Gastrocnemius medialis (tissue), 4 donors: ENCODE data around the gene CCND1. TPM values are rescaled to one million over a fixed set of nuclear protein-coding genes. Genes with fewer than 3 reads are reported as not detected.

Experiments
- ATAC-seq, 2 donors: fragments of 150-250 bp; one replicate each; pipeline ENCODE4 v1.9.1; 2016
- DNase-seq, 2 donors: peaks; one replicate each; pipeline ENCODE4 v3.0.0-alpha.2; 2019
- H3K27ac ChIP-seq, 4 donors: fragments of 200-600 bp; sonication (generic); 1 replicate in 1 of 4; 2 replicates in 3 of 4; pipeline ENCODE4 v1.5.1; 2016 to 2018; ENCODE audit warnings: mild to moderate bottlenecking in 2 of 4, moderate library complexity in 1 of 4
- H3K27me3 ChIP-seq, 3 donors: fragments of 200-600 bp; sonication (generic) in 2 of 3; 1 replicate in 1 of 3; 2 replicates in 2 of 3; pipeline versions ENCODE4 v1.5.1 to v1.6.0; 2016 to 2019; ENCODE audit warnings: mild to moderate bottlenecking in 1 of 3, moderate library complexity in 1 of 3
- H3K36me3 ChIP-seq, 2 donors: fragments of 200-600 bp; sonication (generic) in 1 of 2; one replicate each; pipeline ENCODE4 v1.5.1; 2017 to 2018
- H3K4me1 ChIP-seq, 2 donors: fragments of 200-600 bp; sonication (generic) in 1 of 2; one replicate each; pipeline ENCODE4 v1.5.1; 2016 to 2017; ENCODE audit warnings: mild to moderate bottlenecking in 2 of 2
- H3K4me3 ChIP-seq, 4 donors: fragments of 200-600 bp; sonication (generic) in 3 of 4; 1 replicate in 1 of 4; 2 replicates in 3 of 4; pipeline ENCODE4 v1.5.1; 2016 to 2019; ENCODE audit warnings: mild to moderate bottlenecking in 2 of 4
- H3K9me3 ChIP-seq, 3 donors: fragments of 200-600 bp; sonication (generic) in 2 of 3; 1 replicate in 1 of 3; 2 replicates in 2 of 3; pipeline ENCODE4 v1.5.1; 2016 to 2019
- POLR2A ChIP-seq, 2 donors: fragments of 450-650 bp; IDR thresholded peaks; one replicate each; pipeline ENCODE4 v1.6.1; 2017; ENCODE audit warnings: antibody characterized with exemption in 2 of 2, mild to moderate bottlenecking in 2 of 2, moderate library complexity in 2 of 2
- in situ Hi-C, 4 donors: fragments of 200-750 bp; cut with MboI; loops; one replicate each; pipeline versions ENCODE4 v1.15.0 to v1.8.0; 2017; ENCODE audit warnings: low sequenced_read_pairs in 4 of 4
- intact Hi-C: fragments of 100-400 bp; cut with DNase I; formaldehyde crosslinking; loops from one replicate; pipeline ENCODE4 v1.15.1; 2023; ENCODE audit warnings: low total_unique reads
- total RNA-seq, 4 donors: library from RNA; depleted of rRNA; stranded (reverse); fragments of >200 nt; gene quantifications; one replicate each; pipeline versions ENCODE4 v1.1.0 to v1.2.3, GENCODE V29; 2016
- TF ChIP-seq, protein P1 (sequence below), 5 experiments: fragments of 450-650 bp in 3 of 5; fragments of 200-600 bp in 2 of 5; sonication (generic) in 2 of 5; IDR thresholded peaks in 4 of 5; conservative IDR thresholded peaks in 1 of 5; 1 replicate in 4 of 5; 2 replicates in 1 of 5; pipeline ENCODE4 v1.5.1; 2016 to 2019; ENCODE audit warnings: antibody characterized with exemption in 5 of 5, mild to moderate bottlenecking in 3 of 5, moderate library complexity in 3 of 5

CCND1 gene
- total RNA-seq, 4 donors from 2014 or later: 1.3 to 4.6 (median 3.2) TPM

DNA sequence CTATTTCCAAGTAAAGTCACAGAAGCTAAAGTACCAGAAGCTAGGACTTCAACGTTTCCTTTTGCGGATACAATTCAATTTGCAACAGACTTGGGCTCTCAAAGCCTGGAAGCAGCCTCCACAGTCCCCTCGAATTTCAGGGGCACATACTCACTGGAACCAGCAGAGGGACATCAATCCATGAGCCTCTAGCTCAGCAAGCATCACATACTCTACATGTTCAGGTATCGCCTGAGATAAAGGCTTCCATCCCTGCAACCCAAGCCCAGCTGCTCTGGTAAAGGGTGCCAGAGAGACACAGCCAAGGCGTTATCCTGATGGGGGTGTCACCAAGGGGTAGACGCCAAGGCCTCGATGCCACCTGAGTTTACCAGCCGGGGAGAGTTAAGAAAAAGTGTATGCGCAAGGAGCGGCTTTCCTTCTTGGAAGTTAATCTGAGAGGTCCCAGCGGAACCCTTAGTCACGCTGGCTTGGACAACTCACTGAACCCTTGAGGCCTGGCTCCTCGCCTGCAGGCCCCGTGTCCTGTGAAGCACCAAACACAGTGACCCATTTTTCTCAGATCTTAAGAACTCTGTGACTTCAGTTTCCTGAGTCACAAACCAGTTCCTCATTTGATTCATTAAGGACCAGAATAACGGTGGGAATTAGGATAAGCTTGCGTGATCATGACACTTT is 21.2 kb downstream of the CCND1 start:
- no peaks in the 10 kb centered on the region for H3K27me3 ChIP-seq
- TF ChIP-seq POLR2A (IDR thresholded peaks at IDR 0.05): no peak
- TF ChIP-seq, protein P1, sequence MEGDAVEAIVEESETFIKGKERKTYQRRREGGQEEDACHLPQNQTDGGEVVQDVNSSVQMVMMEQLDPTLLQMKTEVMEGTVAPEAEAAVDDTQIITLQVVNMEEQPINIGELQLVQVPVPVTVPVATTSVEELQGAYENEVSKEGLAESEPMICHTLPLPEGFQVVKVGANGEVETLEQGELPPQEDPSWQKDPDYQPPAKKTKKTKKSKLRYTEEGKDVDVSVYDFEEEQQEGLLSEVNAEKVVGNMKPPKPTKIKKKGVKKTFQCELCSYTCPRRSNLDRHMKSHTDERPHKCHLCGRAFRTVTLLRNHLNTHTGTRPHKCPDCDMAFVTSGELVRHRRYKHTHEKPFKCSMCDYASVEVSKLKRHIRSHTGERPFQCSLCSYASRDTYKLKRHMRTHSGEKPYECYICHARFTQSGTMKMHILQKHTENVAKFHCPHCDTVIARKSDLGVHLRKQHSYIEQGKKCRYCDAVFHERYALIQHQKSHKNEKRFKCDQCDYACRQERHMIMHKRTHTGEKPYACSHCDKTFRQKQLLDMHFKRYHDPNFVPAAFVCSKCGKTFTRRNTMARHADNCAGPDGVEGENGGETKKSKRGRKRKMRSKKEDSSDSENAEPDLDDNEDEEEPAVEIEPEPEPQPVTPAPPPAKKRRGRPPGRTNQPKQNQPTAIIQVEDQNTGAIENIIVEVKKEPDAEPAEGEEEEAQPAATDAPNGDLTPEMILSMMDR (IDR thresholded peaks at IDR 0.05 in 4 of 5, conservative IDR thresholded peaks at IDR 0.05 in 1 of 5): no peak
- no peak for ATAC-seq
- no peaks in the 10 kb centered on the region for H3K9me3 ChIP-seq
- in situ Hi-C loops (loop anchor here in 1 of 4 donors (25.0 kb wide), 1 partner anchor 550 kb away; no protein-coding TSS in a partner anchor), intact Hi-C loops (no loop called here)
- H3K27ac ChIP-seq: no peak overlapping the region
- H3K36me3 ChIP-seq: peaks cover 0 to 31% of the 10 kb centered on the region in 2 donors
- DNase-seq: peak in 1 of 2 donors; percentile 43
- H3K4me1 ChIP-seq: no peaks in the 10 kb centered on the region
- no peak overlapping the region for H3K4me3 ChIP-seq

DNA sequence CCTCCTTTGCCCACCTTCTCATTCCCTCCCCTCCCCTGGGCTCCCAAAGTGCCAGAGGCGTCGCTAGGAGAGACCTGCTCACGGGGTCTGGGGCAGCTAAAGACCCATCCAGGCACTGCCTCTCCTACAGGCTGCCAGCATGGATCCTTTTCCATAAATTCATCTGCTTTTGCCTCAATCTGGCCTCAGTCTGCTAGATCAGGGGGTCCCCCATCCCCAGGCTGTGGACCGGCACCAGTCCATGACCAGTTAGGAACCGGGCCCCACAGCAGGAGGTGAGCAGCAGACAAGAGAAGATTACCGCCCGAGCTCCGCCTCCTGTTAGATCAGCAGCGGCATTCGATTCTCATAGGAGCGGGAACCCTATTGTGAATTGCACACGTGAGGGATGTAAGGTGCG is 21.9 kb downstream of the CCND1 start:
- Histone ChIP-seq H3K27me3 (no peaks in the 10 kb centered on the region), H3K36me3 (peaks cover 0 to 31% of the 10 kb centered on the region in 2 donors), H3K9me3 (no peaks in the 10 kb centered on the region), H3K27ac (no peak overlapping the region), H3K4me1 (no peaks in the 10 kb centered on the region), H3K4me3 (no peak overlapping the region)
- ATAC-seq (no peak), DNase-seq (no peak)
- TF ChIP-seq, protein P1 (IDR thresholded peaks at IDR 0.05 in 4 of 5, conservative IDR thresholded peaks at IDR 0.05 in 1 of 5): no peak
- no peak for TF ChIP-seq POLR2A (IDR thresholded peaks at IDR 0.05)
- intact Hi-C loops (no loop called here), in situ Hi-C loops (loop anchor here in 1 of 4 donors (25.0 kb wide), 1 partner anchor 551 kb away; no protein-coding TSS in a partner anchor)

DNA sequence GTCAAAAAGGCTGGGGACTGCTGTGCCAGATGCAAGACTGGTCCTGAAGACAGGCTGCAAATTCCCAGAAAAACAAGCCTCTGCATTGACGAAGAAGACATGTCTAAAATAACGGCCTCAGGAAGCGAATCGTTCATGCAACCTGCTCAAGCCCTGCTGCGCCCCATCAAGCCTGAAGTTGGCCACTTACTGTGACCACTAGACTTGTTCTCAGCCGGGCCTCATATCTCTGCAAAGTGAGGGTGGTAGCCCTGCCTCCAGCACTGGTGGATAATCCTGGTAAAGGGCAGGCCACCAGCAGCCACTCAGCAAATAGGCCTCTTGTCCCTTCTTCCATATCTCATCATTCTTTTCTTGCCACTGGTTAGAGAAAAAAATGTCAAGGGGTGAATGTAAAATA is 22.4 kb downstream of the CCND1 start:
- TF ChIP-seq, protein P1 (IDR thresholded peaks at IDR 0.05 in 4 of 5, conservative IDR thresholded peaks at IDR 0.05 in 1 of 5): no peak
- TF ChIP-seq POLR2A (IDR thresholded peaks at IDR 0.05): no peak
- in situ Hi-C loops (loop anchor here in 1 of 4 donors (25.0 kb wide), 1 partner anchor 551 kb away; no protein-coding TSS in a partner anchor), intact Hi-C loops (no loop called here)
- no peak overlapping the region for H3K4me3 ChIP-seq
- no peaks in the 10 kb centered on the region for H3K4me1 ChIP-seq
- no peaks in the 10 kb centered on the region for H3K9me3 ChIP-seq
- ATAC-seq (no peak), DNase-seq (no peak)
- H3K27ac ChIP-seq: no peak overlapping the region
- H3K27me3 ChIP-seq: no peaks in the 10 kb centered on the region
- peaks cover 0 to 31% of the 10 kb centered on the region in 2 donors for H3K36me3 ChIP-seq

DNA sequence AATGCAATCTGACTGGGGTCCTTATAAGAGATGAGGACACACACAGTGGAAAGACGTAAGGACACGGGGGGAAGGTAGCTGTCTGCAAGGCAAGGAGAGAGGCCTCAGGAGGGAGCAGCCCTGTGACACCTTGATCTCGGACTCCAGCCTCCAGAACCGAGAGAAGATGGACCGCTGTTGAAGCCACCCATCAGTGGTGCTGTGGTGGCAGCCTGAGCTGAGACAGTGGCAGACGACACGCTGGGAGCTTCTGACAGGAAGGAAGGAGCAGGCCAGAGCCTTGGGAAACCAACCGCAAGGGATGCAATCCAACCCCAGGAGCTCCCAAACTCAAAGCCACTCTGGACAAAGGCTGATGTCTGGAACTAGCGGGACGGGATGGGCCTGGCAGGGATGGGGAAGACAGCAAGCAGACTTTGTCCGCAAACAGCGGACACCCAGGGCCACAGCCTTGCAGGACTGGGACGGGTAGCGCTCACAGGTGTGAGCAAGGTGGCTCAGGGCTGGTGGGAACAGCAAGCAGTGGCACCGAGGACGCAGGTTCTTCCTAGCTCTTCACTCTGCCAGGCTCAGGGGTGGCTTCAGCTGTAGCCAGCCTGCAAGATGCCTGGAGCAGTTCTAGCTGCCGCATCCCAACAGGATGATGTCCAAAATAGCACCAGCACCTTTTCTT is 23.3 kb downstream of the CCND1 start:
- peak in 1 of 2 donors; percentile 6 for DNase-seq
- no peak overlapping the region for H3K4me3 ChIP-seq
- intact Hi-C loops: no loop called here
- H3K36me3 ChIP-seq: peaks cover 0 to 31% of the 10 kb centered on the region in 2 donors
- ATAC-seq: no peak
- TF ChIP-seq, protein P1 (IDR thresholded peaks at IDR 0.05 in 4 of 5, conservative IDR thresholded peaks at IDR 0.05 in 1 of 5): no peak
- TF ChIP-seq POLR2A (IDR thresholded peaks at IDR 0.05): no peak
- in situ Hi-C loops: loop anchor here in 1 of 4 donors (25.0 kb wide), 1 partner anchor 552 kb away; no protein-coding TSS in a partner anchor
- H3K27me3 ChIP-seq: no peaks in the 10 kb centered on the region
- H3K9me3 ChIP-seq: no peaks in the 10 kb centered on the region
- H3K4me1 ChIP-seq: no peaks in the 10 kb centered on the region
- no peak overlapping the region for H3K27ac ChIP-seq
